HCT116 (cell line): ENCODE data around the gene ABHD3. TPM values are rescaled to one million over a fixed set of nuclear protein-coding genes. Genes with fewer than 3 reads are reported as not detected.

Experiments used
- ATAC-seq: fragments of 200-7000 bp; cut with Tn5 transposase; 2 replicates; pipeline ENCODE4 v1.9.1; 2020; ENCODE audit warnings: mild to moderate bottlenecking, moderate library complexity
- BruUV-seq: library from RNA; stranded (reverse); fragments of 400-500 nt; replicated peaks from 2 replicates; lab custom pipeline; 2021; lab: Mats Ljungman, UMichigan
- CTCF ChIA-PET: fragments of 300-600 bp; sonication (Branson Sonifier 250); formaldehyde crosslinking; loops from one replicate; lab custom pipeline; 2021; ENCODE audit warnings: antibody characterized with exemption; lab: Charles Lee
- POLR2A ChIA-PET: fragments of 300-600, 350-600 bp; sonication (Branson Sonifier 250); formaldehyde crosslinking; loops from one replicate; lab custom pipeline; 2021; ENCODE audit warnings: antibody characterized with exemption; lab: Charles Lee
- RAD21 ChIA-PET, 2 experiments: fragments of 300-600 bp; sonication (Branson Sonifier 250); formaldehyde crosslinking; loops; one replicate each; lab custom pipeline; 2023; ENCODE audit warnings: low total read pairs in 2 of 2; ENCODE audit not compliant: uncharacterized antibody in 2 of 2, unreplicated experiment in 2 of 2, low non-redundant PET in 1 of 2; lab: Charles Lee
- DNase-seq: peaks from one replicate; pipeline ENCODE4 v3.0.0-alpha.2; 2010; ENCODE audit warnings: low read depth, low spot score
- H2AFZ ChIP-seq: fragments of 200-600 bp; shearing (Covaris generic), sonication (generic); 2 replicates; pipeline ENCODE4 v1.6.1; 2017; ENCODE audit warnings: low read depth, mixed run types, mixed read lengths, antibody characterized with exemption, low read length; ENCODE audit not compliant: poor library complexity, severe bottlenecking
- H3K27ac ChIP-seq: 2 replicates; pipeline ENCODE4 v1.5.1; 2012; ENCODE audit warnings: low read depth, low read length
- H3K27me3 ChIP-seq: fragments of 200-600 bp; sonication (generic); 2 replicates; pipeline ENCODE4 v1.6.1; 2016; ENCODE audit warnings: mixed run types, low read length, mixed read lengths; ENCODE audit not compliant: insufficient read depth
- H3K36me3 ChIP-seq, 2 experiments: fragments of 200-500 bp in 1 of 2; fragments of 200-600 bp in 1 of 2; sonication (Bioruptor generic) in 1 of 2; sonication (generic) in 1 of 2; 2 replicates each; pipeline versions ENCODE4 v1.5.1 to v1.6.1; 2014 to 2016; ENCODE audit warnings: low read length in 2 of 2, inconsistent platforms in 1 of 2, mixed read lengths in 1 of 2, mixed run types in 1 of 2; ENCODE audit not compliant: insufficient read depth in 2 of 2, control insufficient read depth in 1 of 2
- H3K4me1 ChIP-seq, 2 experiments: fragments of 200-600 bp in 1 of 2; sonication (generic) in 1 of 2; 2 replicates each; pipeline versions ENCODE4 v1.5.1 to v1.6.1; 2012 to 2017; ENCODE audit warnings: low read length in 2 of 2, inconsistent platforms in 1 of 2, mild to moderate bottlenecking in 1 of 2, mixed read lengths in 1 of 2, mixed run types in 1 of 2, moderate library complexity in 1 of 2; ENCODE audit not compliant: insufficient read depth in 2 of 2, control insufficient read depth in 1 of 2
- H3K4me2 ChIP-seq: fragments of 200-600 bp; sonication (generic); 2 replicates; pipeline ENCODE4 v1.6.1; 2017; ENCODE audit warnings: mixed run types, low read length, mixed read lengths
- H3K4me3 ChIP-seq, 2 experiments: fragments of 200-600 bp in 1 of 2; sonication (generic) in 1 of 2; replicated peaks in 1 of 2; 2 replicates each; pipeline ENCODE4 v1.5.1; 2011 to 2016; ENCODE audit warnings: low read length in 2 of 2, control low read depth in 1 of 2, low read depth in 1 of 2, mild to moderate bottlenecking in 1 of 2, mixed read lengths in 1 of 2, mixed run types in 1 of 2
- H3K79me2 ChIP-seq: fragments of 200-600 bp; sonication (generic); 2 replicates; pipeline ENCODE4 v1.6.1; 2017; ENCODE audit warnings: mild to moderate bottlenecking, mixed run types, low read length, moderate library complexity, mixed read lengths; ENCODE audit not compliant: insufficient read depth
- H3K9ac ChIP-seq: fragments of 200-600 bp; sonication (generic); 2 replicates; pipeline ENCODE4 v1.6.1; 2016; ENCODE audit warnings: low read length, mixed read lengths
- H3K9me2 ChIP-seq: fragments of 200-600 bp; sonication (generic), shearing (Covaris generic); 2 replicates; pipeline ENCODE4 v1.6.1; 2017; ENCODE audit warnings: mixed run types, mild to moderate bottlenecking, moderate library complexity; ENCODE audit not compliant: insufficient read depth
- H3K9me3 ChIP-seq, 2 experiments: fragments of 200-500 bp in 1 of 2; fragments of 200-600 bp in 1 of 2; sonication (Bioruptor generic) in 1 of 2; sonication (generic) in 1 of 2; 2 replicates each; pipeline ENCODE4 v1.6.1; 2014 to 2017; ENCODE audit warnings: low read length in 2 of 2, mixed read lengths in 2 of 2, inconsistent platforms in 1 of 2, low read depth in 1 of 2, mild to moderate bottlenecking in 1 of 2, mixed run types in 1 of 2, moderate library complexity in 1 of 2; ENCODE audit not compliant: control insufficient read depth in 1 of 2, insufficient read depth in 1 of 2
- H4K20me1 ChIP-seq: fragments of 200-600 bp; sonication (generic), shearing (Covaris generic); 2 replicates; pipeline ENCODE4 v1.6.1; 2017; ENCODE audit warnings: mixed run types, mild to moderate bottlenecking, moderate library complexity; ENCODE audit not compliant: insufficient read depth
- ATF3 ChIP-seq: IDR thresholded peaks from 2 replicates; pipeline ENCODE4 v1.6.1; 2012
- CBX3 ChIP-seq: IDR thresholded peaks from 2 replicates; pipeline ENCODE4 v1.6.1; 2012; ENCODE audit warnings: low read depth
- CTCF ChIP-seq, 3 experiments: fragments of 200-600 bp in 1 of 3; sonication (generic) in 1 of 3; IDR thresholded peaks in 2 of 3; conservative IDR thresholded peaks in 1 of 3; 2 replicates each; pipeline ENCODE4 v1.5.1; 2012 to 2017; ENCODE audit warnings: low read depth in 2 of 3, low read length in 2 of 3, antibody characterized with exemption in 1 of 3, borderline replicate concordance in 1 of 3, control low read depth in 1 of 3, mild to moderate bottlenecking in 1 of 3, mixed read lengths in 1 of 3, mixed run types in 1 of 3, moderate library complexity in 1 of 3; ENCODE audit not compliant: insufficient read depth in 1 of 3
- EGR1 ChIP-seq: IDR thresholded peaks from 2 replicates; pipeline ENCODE4 v1.6.1; 2012; ENCODE audit warnings: low read depth
- ELF1 ChIP-seq: IDR thresholded peaks from 2 replicates; pipeline ENCODE4 v1.6.1; 2012; ENCODE audit warnings: low read depth, borderline replicate concordance
- JUND ChIP-seq: IDR thresholded peaks from 2 replicates; pipeline ENCODE4 v1.6.1; 2012
- MAX ChIP-seq: IDR thresholded peaks from 2 replicates; pipeline ENCODE4 v1.6.1; 2012
- POLR2A ChIP-seq: IDR thresholded peaks from 2 replicates; pipeline ENCODE4 v1.7.0; 2011; ENCODE audit warnings: borderline replicate concordance; ENCODE audit not compliant: insufficient read depth, insufficient read length; ENCODE audit errors: extremely low read depth
- POLR2AphosphoS5 ChIP-seq: IDR thresholded peaks from 2 replicates; pipeline ENCODE4 v1.6.1; 2011; ENCODE audit warnings: mild to moderate bottlenecking, low read depth, low read length, moderate library complexity
- RAD21 ChIP-seq: IDR thresholded peaks from 2 replicates; pipeline ENCODE4 v1.6.1; 2012; ENCODE audit warnings: low read depth, mild to moderate bottlenecking
- REST ChIP-seq: IDR thresholded peaks from 2 replicates; pipeline ENCODE4 v1.6.1; 2012; ENCODE audit warnings: low read depth
- SIN3A ChIP-seq: IDR thresholded peaks from 2 replicates; pipeline ENCODE4 v1.6.1; 2012; ENCODE audit warnings: low read depth
- SRF ChIP-seq: IDR thresholded peaks from 2 replicates; pipeline ENCODE4 v1.6.1; 2012; ENCODE audit warnings: low read depth
- YY1 ChIP-seq: IDR thresholded peaks from 2 replicates; pipeline ENCODE4 v1.6.1; 2011; ENCODE audit warnings: low read length, low read depth, moderate library complexity, mild to moderate bottlenecking; ENCODE audit not compliant: insufficient replicate concordance; ENCODE audit errors: extremely low read depth
- ZBTB33 ChIP-seq: IDR thresholded peaks from 2 replicates; pipeline ENCODE4 v1.6.1; 2011; ENCODE audit warnings: mild to moderate bottlenecking, low read length, moderate library complexity; ENCODE audit not compliant: insufficient replicate concordance; ENCODE audit errors: extremely low read depth
- ZFX ChIP-seq: fragments of 450-650 bp; IDR thresholded peaks from 2 replicates; pipeline ENCODE4 v1.6.1; 2017
- ZNF274 ChIP-seq: fragments of 200-500 bp; sonication (Bioruptor generic); IDR thresholded peaks from 2 replicates; pipeline ENCODE4 v1.6.1; 2014; ENCODE audit warnings: mild to moderate bottlenecking, low read depth, low read length, inconsistent platforms
- intact Hi-C: fragments of 100-400 bp; cut with micrococcal nuclease; formaldehyde crosslinking; loops from 2 replicates; pipeline ENCODE4 v1.10.0; 2022
- total RNA-seq: library from RNA; stranded (reverse); gene quantifications from one replicate; pipeline ENCODE4 v1.2.1, GENCODE V29; 2021; ENCODE audit not compliant: unreplicated experiment

ABHD3 gene
- total RNA-seq, 1 experiment from 2014 or later = 29.9 TPM

GRCh38 chr18:21605213-21605612 lies 99.4 kb downstream of the ABHD3 start:
- BruUV-seq = no TSS peak
- H3K9me3 ChIP-seq = no peaks in the 10 kb centered on the region
- H3K27ac ChIP-seq = no peak overlapping the region

More at GRCh38 chr18:21605213-21605612, 99.4 kb downstream of the ABHD3 start:
- RAD21 ChIA-PET = no interaction called here
- Histone ChIP-seq H3K4me3 (no peak overlapping the region), H3K9ac (no peak overlapping the region), H4K20me1 (no peaks in the 10 kb centered on the region), H3K27me3 (no peaks in the 10 kb centered on the region), H2AFZ (no peak overlapping the region), H3K4me2 (no peak overlapping the region), H3K9me2 (no peaks in the 10 kb centered on the region), H3K79me2 (peaks cover 1% of the 10 kb centered on the region), H3K36me3 (no peaks in the 10 kb centered on the region), H3K4me1 (peaks cover 3 to 7% of the 10 kb centered on the region in 2 experiments; a peak in 2 of 4 replicates)
- no peak for TF ChIP-seq ATF3
- no peak for TF ChIP-seq ZFX
- TF ChIP-seq POLR2A = no peak
- TF ChIP-seq EGR1 = no peak
- TF ChIP-seq ZBTB33 = no peak
- TF ChIP-seq JUND = no peak
- no peak for TF ChIP-seq RAD21
- TF ChIP-seq REST = no peak
- TF ChIP-seq YY1 = no peak
- TF ChIP-seq MAX = no peak
- TF ChIP-seq SIN3A = no peak
- no peak for TF ChIP-seq ELF1
- no peak for TF ChIP-seq CBX3
- no peak for TF ChIP-seq POLR2AphosphoS5
- no peak for TF ChIP-seq SRF
- TF ChIP-seq ZNF274 = no peak
- no peak for TF ChIP-seq CTCF (IDR thresholded peaks at IDR 0.05 in 2 of 3, conservative IDR thresholded peaks at IDR 0.05 in 1 of 3; ENCODE audit: borderline replicate concordance in 1 of 3, insufficient read depth in 1 of 3, low read depth in 2 of 3, low read length in 2 of 3)
- POLR2A ChIA-PET = no interaction called here
- intact Hi-C loops = no loop called here
- DNase-seq (no peak), ATAC-seq (no peak)
- CTCF ChIA-PET = no interaction called here
